Sigmoid colon (tissue), 4 donors: ENCODE data around the gene IGBP1.

ENCODE experiments used
- CTCF ChIP-seq, 4 experiments: fragments of 450-650 bp in 3 of 4; fragments of 200-600 bp in 1 of 4; IDR thresholded peaks; one replicate each; pipeline ENCODE4 v1.5.1; 2016 to 2019; ENCODE audit warnings: antibody characterized with exemption in 4 of 4, mild to moderate bottlenecking in 3 of 4, moderate library complexity in 2 of 4
- EP300 ChIP-seq, 4 donors: sonication (generic); formaldehyde crosslinking; IDR thresholded peaks; one replicate each; pipeline ENCODE4 v1.6.1; 2017; ENCODE audit warnings: antibody characterized with exemption in 4 of 4
- POLR2A ChIP-seq, 2 donors: fragments of 450-650 bp; IDR thresholded peaks; one replicate each; pipeline ENCODE4 v1.6.1; 2016; ENCODE audit warnings: antibody characterized with exemption in 2 of 2, mild to moderate bottlenecking in 2 of 2, moderate library complexity in 2 of 2
- POLR2AphosphoS5 ChIP-seq, 4 donors: sonication (generic); formaldehyde crosslinking; IDR thresholded peaks; one replicate each; pipeline ENCODE4 v1.6.1; 2017; ENCODE audit warnings: antibody characterized with exemption in 4 of 4

- TF ChIP-seq POLR2A (IDR thresholded peaks at IDR 0.05) (no peak), CTCF (IDR thresholded peaks at IDR 0.05) (no peak), POLR2AphosphoS5 (IDR thresholded peaks at IDR 0.05) (no peak), EP300 (IDR thresholded peaks at IDR 0.05) (no peak)
Observed at GRCh38 chrX:70084592-70085240, 48.5 kb upstream of the IGBP1 start.
